Stimulated activated naive CD4-positive, alpha-beta T cell (primary cell): ENCODE data around the gene AHNAK.
A peak's percentile ranks its signal among the peaks of the same experiment; 100 is the strongest.
"Not testable (repeated sequence)": the region's sequence is repeated elsewhere in the genome, so short reads cannot be mapped to it uniquely, and the experiment has no call there.

Experiments
- DNase-seq, 6 experiments: peaks; one replicate each; lab custom pipeline; 2025; lab: John Stamatoyannopoulos, UW

The AHNAK gene

GRCh38 chr11:62553080-62553838 lies 6.7 kb upstream of the AHNAK start:
- peak; percentile 46 to 77 (median 58) for DNase-seq

GRCh38 chr11:62552485-62553079 lies 6.0 kb upstream of the AHNAK start:
- no peak for DNase-seq

- DNase-seq: not testable (repeated sequence)
Measured at GRCh38 chr11:62550478-62550877, 3.9 kb upstream of the AHNAK start.

- DNase-seq: no peak
Measured at GRCh38 chr11:62548545-62549335, 2.1 kb upstream of the AHNAK start.

GRCh38 chr11:62547691-62548281 lies 1.2 kb upstream of the AHNAK start:
- DNase-seq: peak in 1 of 6 experiments; percentile 4

GRCh38 chr11:62546929-62547625 lies 471 bp upstream of the AHNAK start:
- peak in 1 of 6 experiments; percentile 35 for DNase-seq

- peak in 5 of 6 experiments; percentile 44 to 59 (median 51) for DNase-seq
Measured at GRCh38 chr11:62545437-62546243, 966 bp downstream of the AHNAK start.

- DNase-seq: peak in 5 of 6 experiments; percentile 19 to 57 (median 27)
Measured at GRCh38 chr11:62544581-62545436, 1.8 kb downstream of the AHNAK start.

- DNase-seq: peak in 1 of 6 experiments; percentile 51
Measured at GRCh38 chr11:62543680-62544444, 2.7 kb downstream of the AHNAK start.

GRCh38 chr11:62542750-62543567 lies 3.6 kb downstream of the AHNAK start:
- DNase-seq: peak; percentile 26 to 72 (median 58)

- DNase-seq: no peak
Measured at GRCh38 chr11:62542111-62542745, 4.4 kb downstream of the AHNAK start.

GRCh38 chr11:62540804-62541701 lies 5.6 kb downstream of the AHNAK start:
- no peak for DNase-seq

- no peak for DNase-seq
Measured at GRCh38 chr11:62539238-62539925, 7.2 kb downstream of the AHNAK start.

- no peak for DNase-seq
Measured at GRCh38 chr11:62538470-62539237, 8.0 kb downstream of the AHNAK start.

- DNase-seq: no peak
Measured at GRCh38 chr11:62536301-62536957, 10.2 kb downstream of the AHNAK start.
